HG03521 (cell line): ENCODE results near the gene KLHL2.
"Not testable (repeated sequence)": the region's sequence is repeated elsewhere in the genome, so short reads cannot be mapped to it uniquely, and the experiment has no call there.

ENCODE experiments used
- ATAC-seq: cut with Tn5 transposase; IDR thresholded peaks from one replicate; pipeline ENCODE4 v1.9.1; 2021; ENCODE audit warnings: mild to moderate bottlenecking, moderate library complexity; ENCODE audit not compliant: unreplicated experiment

KLHL2 gene, protein sequence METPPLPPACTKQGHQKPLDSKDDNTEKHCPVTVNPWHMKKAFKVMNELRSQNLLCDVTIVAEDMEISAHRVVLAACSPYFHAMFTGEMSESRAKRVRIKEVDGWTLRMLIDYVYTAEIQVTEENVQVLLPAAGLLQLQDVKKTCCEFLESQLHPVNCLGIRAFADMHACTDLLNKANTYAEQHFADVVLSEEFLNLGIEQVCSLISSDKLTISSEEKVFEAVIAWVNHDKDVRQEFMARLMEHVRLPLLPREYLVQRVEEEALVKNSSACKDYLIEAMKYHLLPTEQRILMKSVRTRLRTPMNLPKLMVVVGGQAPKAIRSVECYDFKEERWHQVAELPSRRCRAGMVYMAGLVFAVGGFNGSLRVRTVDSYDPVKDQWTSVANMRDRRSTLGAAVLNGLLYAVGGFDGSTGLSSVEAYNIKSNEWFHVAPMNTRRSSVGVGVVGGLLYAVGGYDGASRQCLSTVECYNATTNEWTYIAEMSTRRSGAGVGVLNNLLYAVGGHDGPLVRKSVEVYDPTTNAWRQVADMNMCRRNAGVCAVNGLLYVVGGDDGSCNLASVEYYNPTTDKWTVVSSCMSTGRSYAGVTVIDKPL

DNA sequence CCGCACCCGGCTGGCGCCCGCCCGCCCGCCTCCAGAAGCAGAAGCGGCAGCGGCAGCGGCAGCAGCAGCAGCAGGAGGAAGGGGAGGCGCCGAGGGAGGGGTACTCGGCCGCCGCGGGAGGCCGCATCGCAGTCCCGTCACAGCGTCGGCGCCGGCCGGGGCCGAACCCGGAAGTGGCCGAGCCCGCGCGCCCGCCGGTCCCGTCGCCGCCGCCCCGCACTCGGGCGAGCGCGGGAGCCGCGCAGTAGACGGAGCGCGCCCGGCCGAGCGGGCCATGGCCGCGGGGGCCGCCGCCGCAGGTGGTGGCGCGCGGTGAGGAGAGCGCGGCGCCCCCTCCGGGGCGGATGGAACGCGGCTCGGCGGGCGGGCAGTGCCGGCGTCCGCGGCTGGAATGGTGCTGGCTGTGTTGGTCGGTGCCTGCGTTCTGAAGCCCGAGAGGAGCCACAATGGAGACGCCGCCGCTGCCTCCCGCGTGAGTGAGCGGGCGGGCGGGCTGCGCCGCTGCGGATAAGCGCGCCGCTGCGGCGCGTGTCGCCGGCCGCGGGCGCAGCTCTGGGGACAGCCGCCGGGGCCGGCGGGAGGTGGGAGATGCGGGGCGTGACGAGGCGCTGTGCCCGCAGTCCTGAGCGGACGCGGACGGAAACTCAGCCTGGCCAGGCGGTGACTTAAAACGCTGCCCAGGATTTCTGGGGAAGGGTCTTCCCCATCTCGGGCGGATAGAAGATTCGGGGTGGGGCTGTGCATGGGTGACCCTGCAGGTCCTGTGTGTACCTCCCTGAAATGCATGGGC lies at the start of gene KLHL2:
Gene KLHL2 (plus strand): TSS at position 131 of the 790 bp plus-strand sequence. CDS start 316 bp downstream, at position 447.
- ATAC-seq: peak; percentile 92

DNA sequence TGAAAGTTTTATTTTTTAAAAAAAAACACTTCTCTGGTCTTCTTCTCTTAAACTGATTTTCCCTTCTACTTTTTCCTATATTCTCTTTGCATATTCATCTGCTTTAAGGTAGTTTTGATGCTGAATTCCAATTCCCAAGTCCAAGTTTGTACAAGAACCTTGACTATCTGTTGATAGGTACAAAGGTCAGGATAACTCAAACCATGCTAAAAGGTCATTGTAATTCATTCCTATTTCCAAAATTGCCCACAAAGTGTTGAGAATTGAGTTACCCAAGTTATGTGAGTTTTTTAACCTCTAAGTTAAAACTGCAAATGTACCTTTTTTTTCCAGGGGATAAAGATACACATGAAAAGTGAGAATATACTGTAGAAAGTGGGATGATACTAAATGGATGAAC lies 48.6 kb upstream of the KLHL2 start:
- no peak for ATAC-seq

DNA sequence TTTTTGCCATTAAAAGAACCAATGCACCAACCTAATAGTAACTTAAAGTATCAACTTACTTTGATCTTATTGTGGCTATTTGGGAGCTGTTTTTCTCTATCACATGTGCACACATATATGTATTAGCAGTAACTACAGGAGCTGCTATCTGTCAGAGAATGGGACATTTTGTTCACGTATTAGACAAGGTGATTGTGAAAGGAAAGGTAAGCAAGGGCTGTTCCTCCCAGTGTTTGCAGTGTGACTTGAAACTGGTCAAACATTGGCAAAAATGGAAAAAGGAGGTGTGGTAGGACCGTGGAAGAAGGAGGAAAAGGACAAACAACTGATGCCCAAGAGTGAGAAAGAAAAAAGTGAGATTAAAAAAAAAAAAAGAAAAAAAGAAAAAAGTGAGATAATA lies 43.1 kb upstream of the KLHL2 start:
- no peak for ATAC-seq

DNA sequence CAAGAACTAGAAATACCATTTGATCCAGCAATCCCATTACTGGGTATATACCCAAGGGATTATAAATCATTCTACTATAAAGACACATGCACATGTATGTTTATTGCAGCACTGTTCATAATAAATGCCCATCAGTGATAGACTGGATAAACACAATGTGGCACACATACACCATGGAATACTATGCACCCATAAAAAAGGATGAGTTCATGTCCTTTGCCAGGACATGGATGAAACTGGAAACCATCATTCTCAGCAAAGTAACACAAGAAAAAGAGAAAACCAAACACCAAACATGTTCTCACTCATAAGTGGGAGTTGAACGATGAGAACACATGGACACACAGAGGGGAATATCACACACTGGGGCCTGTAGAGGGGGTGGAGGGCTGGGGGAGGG lies 40.5 kb upstream of the KLHL2 start:
- ATAC-seq: not testable (repeated sequence)

DNA sequence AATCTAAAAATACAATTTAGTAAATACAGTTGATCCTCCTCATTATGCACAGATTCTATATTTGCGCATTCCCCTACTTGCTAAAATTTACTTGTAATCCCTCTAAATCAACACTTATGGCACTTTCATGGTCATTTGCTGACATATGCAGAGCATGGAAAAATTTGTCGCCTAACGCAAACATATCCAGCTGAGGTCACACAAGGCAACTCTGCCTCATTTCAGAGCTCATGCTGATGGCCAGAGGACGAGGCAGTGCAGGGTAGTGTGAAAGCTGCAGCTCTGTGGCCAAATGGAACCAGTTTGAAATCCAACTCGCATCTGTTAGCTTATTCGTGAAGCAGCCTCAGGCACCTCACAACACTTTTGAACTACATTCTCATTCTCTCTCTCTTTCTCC lies 39.7 kb upstream of the KLHL2 start:
- no peak for ATAC-seq

DNA sequence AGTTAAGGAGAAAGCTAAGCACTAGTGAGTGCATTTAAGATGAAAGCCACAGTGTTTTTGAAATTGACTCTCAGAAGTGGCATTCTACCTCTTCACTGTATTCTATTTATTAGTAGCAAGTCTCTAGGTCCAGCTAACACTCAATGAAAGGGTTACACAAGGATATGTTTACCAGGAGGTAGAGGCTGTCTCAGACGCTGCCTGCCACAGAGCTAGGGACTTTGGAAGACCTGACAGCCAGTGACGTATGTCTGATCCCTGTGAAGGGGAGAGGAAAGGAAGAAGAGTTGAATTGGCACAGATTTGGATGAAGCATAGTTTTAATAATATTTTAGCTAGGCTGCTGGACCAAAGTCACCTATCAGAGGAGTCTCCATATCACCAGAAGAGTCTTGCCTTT lies 36.5 kb upstream of the KLHL2 start:
- ATAC-seq: no peak

DNA sequence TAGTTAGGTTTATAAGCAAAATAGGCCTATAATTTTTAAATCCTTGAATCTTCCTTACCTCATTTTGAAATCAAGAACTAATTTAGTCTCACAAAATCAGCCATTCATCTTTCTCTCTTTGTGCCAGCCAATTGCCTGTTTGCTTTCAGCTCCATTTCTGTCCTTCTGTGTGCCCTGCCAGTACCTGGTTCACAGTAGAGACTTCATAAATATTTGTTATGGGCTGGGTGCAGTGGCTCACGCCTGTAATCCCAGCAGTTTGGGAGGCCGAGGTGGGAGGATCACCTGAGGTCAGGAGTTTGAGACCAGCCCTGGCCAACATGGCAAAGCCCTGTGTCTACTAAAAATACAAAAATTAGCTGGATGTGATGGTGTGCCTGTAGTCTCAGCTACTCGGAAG lies 31.9 kb upstream of the KLHL2 start:
- ATAC-seq: not testable (repeated sequence)

DNA sequence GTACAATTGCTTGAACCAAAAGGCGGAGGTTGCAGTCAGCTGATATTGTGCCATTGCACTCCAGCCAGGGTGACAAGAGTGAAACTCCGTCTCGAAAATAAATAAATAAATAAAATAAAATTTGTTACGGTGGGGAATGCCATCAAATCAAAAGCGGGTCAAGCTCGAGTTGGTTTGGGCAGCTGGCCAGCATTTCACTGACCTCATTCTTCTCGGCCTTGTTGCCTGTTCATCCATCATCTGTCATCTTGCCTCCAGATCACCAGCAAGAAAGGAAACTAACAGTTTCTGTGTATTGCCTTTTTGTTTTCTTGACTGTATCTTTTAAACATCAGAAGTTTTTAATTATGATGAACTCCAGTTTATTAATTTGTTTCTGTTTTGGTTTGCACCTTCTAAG lies 31.5 kb upstream of the KLHL2 start:
- no peak for ATAC-seq

DNA sequence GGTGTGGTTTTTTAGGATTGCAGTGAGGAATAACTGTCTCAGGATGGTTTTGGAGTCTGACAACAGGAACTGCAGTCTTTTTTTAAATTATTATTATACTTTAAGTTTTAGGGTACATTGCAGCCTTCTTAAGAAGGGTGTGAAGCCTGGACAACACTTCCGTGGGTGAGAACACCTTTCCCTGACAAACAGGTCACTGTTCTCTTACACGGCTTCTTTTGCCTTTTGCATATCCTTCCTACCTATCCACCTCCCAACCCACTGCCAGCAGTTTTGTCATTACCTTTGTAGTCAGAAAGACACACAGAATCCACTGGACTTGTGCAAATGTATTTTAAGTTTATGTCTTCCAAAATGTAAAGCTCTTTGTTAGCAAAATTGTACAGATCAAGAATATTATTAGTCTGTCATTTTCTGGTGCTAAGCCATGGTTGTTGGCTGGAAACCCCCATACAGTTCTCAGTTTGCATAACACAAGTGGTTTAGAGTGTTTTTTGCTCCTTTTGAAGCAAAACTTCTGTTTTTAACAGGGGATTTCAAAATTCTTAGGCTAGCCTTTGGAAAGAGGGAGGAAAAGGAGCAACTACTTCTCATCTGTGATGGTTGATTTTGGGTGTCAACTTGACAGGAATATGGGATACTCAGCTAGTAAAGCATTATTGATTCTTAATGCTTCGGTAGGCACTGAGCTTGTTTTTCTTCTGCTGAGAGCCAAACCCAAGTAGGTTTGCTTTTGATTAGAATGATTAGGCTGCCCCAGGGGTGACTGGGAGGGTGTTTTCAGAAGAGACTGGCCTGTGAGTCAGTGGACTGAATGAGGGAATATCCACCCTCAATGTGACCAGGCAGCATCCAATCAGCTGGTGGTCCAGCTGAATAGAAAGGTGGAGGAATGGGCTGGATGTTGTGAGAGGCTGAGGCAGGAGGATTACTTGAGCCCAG lies 29.4 kb upstream of the KLHL2 start:
- ATAC-seq: peak; percentile 60

DNA sequence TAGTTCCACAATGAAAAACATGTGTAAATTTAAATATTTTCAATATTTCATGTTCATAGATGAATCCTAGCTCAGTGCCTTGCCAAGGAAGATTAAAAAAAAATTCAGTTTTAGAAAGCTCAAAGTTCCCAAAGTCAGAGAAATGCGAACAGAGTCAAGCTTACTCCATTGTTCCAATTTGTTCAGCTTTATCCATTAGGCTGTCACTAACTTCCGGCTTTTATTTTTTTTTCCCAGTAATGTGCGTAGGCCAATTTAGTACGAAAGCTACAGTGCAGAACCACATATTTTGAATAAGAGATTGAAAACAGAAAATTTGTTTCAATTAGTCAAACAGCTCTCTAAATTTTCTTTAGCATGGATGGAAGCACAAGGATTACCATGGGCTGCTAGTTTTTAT lies 23.1 kb upstream of the KLHL2 start:
- ATAC-seq: no peak

DNA sequence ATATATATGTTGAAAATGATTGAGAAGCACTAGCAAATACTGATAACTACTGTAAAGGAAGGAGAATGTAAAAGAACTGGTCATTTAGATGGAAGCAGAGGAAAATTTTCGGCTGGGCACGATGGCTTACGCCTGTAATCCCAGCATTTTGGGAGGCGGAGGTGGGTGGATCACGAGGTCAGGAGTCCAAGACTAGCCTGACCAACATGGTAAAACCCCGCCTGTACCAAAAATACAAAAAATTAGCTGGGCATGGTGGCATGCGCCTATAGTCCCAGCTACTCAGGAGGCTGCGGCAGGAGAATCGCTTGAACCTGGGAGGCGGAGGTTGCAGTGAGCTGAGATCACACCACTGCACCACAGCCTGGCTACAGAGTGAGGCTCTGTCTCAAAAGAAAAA lies 22.4 kb upstream of the KLHL2 start:
- not testable (repeated sequence) for ATAC-seq

DNA sequence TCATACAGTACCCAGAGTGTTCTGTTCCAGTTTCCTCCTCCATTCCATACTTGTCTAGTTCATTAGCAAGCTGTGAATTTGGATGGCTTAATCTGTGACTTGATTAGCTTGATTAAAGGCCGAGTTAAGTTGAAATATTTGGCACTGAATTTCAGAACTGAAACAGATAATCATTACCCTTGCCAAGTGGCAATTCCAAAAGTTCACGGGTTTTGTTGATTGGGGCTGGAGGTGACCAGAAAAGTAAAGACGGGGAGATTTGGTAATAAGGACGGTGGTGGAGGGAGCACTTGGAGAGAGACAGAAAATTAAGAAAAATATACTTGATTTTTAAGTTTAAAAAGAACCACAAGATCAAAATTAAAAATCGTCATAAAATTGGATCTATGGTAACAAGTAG lies 21.9 kb upstream of the KLHL2 start:
- ATAC-seq: no peak

DNA sequence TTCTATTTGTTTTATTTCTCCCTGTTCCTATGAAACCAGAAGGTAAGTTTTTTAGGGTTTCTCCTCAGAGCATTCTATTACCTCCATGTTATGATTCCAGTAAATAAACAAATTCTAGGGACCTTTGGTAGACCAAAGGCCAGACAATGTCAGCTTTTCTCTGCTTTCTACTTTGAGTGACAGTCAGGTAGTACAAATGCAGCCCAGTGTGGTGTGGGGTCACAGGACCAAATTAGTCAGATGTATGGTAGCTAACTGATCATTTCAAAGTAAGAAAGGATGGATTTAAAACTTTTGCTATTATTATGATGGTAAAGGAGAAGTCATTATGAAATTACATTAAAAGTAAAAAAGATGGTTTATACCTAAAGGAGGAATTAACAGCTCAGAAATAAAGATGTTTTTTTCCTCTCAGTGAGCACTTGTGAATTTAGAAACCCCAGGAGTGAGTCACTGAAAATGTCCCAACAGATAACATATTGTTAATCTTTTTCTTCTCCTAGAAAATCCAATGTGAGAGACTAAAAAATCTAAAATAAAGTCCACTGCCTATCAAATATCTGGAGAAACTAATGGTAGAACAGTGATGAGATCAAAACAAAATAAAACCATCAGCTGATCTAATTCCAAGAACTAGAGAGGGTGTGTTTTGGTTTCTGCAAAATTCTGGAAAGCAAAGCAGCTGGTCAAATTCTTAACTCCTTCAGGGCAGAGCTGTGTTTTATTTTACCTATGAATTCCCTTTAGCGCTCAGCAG lies 16.6 kb upstream of the KLHL2 start:
- ATAC-seq: no peak

DNA sequence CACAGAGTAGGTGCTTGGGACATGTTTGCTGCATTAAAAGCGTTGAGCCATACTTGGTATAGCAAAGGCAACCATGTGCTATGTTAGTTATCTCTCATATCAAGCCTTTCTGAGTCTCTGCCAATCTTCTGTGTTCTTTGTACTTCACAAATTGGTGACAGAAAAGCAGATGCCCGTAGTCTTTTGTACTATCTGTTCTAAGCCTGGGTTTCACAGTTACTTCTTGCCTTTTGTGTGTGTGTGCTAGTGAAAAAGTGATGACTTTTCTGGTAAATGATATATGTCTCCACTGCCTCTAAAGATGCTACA lies 16.1 kb upstream of the KLHL2 start:
- no peak for ATAC-seq

DNA sequence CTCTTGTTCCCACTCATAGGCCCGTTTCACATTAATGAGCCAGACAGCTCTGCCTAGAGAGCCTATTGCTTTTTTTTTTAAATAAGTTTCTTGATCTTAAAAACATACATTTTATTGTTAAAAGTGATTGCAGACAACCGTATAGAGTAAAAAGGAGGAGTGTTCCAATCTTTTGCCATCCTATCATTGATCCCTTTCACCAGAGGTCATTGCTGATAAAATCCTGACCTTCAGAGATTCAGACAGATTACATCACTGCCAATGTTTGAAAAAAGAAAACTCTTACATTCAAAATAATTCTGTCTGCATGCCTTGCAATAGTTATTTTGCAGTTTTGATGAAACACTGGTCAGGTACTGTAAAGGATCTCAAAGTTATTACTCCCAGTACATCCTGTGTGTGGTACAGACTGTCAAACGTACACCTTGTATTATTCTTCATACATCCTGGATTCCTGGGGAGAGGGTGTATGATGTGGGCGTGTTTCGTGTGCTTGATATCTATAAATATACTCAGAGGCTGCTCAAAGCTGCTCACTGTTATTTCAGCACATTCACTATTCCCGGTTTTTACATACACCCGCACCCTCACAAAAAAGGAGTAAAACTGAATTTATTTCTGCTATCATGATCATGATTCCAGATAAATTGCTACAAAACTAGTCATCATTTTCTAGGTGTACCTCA lies 15.4 kb upstream of the KLHL2 start:
- ATAC-seq: no peak

DNA sequence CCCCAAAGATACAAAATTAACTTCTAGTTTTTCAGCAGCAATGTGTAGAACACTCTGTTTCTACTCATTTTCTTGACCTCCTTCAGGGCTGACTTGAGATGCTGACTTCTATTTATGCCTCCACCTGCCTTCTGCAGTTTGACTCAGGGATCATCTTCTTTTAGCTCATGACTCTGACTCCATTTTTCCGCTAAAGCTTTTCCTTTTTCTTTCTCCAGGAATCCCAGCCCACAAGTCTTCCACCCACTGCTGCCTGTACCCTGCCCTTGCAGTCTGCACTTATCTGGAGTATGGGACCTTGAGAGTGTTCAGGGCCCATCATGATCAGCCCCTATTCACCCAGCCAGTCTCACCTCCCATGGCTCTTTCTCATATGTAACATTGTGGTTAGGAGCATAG lies 14.9 kb upstream of the KLHL2 start:
- ATAC-seq: no peak

DNA sequence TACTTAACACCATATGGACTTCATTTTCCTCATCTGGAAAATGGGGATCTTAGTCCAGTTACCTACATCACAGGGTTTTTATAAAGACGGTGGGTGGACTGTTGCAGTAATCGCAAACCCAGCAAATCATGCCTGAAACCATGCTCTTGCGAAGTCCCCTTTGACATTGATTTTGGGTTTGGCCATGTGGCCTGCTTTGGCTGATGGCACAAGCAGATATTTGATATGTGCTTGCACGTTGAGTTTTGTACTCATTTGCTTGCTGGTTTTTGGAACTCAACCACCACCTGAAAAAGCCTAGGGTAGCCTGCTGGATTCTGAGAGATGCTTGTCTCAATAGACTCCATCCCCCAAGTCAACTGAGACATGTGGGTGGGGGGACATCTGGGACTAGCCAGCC lies 14.4 kb upstream of the KLHL2 start:
- ATAC-seq: no peak

DNA sequence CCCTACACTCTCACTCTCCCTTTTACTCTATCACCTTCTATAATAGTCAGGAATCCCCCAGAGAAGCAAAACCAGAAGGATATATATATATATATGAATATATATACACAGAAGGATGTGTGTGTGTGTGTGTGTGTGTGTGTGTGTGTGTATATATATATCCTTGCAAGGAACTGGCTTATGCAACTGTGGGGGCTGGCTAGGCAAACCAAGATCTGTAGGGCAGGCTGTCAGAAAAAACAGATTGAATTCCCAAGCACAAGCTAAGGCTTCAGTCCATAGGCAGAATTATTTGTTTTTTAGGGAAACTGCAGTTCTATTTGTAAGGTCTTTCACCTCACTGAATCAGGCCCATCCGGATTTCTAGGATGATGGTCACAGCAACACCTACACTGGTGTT lies 13.0 kb upstream of the KLHL2 start:
- no peak for ATAC-seq

DNA sequence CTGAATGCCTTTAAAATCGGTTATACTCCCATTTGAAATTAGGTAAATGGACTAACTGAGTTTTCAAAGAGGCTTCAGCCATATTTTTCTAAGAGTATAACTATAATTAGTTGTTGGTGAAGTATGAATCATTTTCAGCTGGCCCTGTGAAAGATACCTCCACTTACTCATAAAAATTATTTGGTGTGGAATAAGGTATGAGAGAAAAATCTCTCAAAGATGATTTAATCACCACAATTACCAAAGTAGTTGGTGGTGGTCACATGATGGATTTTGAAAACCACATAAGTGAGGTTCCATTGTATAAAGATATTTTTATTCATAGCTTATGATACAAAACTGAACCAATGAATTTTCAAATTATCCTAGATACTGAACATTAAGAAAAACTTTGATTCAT lies 9.0 kb upstream of the KLHL2 start:
- ATAC-seq: no peak

DNA sequence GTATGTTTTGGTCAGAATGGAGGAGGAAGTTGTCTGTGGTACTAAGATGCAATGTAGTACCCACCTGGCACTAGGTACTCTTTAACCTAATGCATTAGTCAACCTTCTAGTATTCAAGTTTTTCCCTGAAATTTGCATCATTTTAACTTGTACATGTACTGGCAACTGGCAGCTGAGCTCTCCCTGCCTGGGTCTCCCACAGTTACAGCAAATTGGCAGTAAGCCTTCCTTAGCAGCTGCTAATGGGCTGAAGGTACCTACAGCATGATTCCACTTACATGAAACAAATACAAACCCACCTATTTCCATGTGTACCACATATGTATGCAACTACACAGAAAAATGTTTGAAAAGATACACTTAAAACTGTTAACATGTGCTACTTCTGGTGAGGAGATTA lies 8.1 kb upstream of the KLHL2 start:
- ATAC-seq: no peak
